Activated effector memory CD4-positive, alpha-beta T cell treated with Interleukin-2 at 50 U/mL for 16 hours (primary cell): ENCODE data around the gene ANKMY2.

ENCODE experiments used
- DNase-seq: peaks from one replicate; pipeline ENCODE4 v3.0.0-alpha.2; 2020

Gene ANKMY2

GRCh38 chr7:16657656-16658279 is 12.2 kb upstream of the ANKMY2 start:
- DNase-seq, result no peak

DNA sequence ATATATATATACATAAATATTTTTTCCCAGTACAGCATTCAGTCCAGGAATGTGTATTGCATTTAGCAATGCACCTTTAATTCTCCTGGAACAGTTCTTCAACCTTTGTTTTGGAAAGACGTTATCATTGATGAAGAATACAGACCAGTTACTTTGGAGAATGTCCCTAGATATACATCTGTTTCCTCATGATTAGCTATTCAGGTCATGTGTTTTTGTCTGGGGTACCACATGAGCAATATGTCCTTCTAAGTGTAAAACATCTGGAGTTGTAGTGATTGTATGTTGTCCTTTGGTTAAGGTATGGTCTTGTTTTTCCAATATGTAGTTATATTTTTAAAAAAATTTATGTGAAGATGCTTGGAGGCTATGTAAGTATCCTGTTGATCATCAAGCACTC is 10.6 kb upstream of the ANKMY2 start:
- no peak for DNase-seq

- DNase-seq, result no peak
Observed at GRCh38 chr7:16655394-16655793, 9.8 kb upstream of the ANKMY2 start.

GRCh38 chr7:16652888-16653287 is 7.3 kb upstream of the ANKMY2 start:
- no peak for DNase-seq

- DNase-seq, result no peak
Observed at GRCh38 chr7:16652240-16652583, 6.7 kb upstream of the ANKMY2 start.

DNA sequence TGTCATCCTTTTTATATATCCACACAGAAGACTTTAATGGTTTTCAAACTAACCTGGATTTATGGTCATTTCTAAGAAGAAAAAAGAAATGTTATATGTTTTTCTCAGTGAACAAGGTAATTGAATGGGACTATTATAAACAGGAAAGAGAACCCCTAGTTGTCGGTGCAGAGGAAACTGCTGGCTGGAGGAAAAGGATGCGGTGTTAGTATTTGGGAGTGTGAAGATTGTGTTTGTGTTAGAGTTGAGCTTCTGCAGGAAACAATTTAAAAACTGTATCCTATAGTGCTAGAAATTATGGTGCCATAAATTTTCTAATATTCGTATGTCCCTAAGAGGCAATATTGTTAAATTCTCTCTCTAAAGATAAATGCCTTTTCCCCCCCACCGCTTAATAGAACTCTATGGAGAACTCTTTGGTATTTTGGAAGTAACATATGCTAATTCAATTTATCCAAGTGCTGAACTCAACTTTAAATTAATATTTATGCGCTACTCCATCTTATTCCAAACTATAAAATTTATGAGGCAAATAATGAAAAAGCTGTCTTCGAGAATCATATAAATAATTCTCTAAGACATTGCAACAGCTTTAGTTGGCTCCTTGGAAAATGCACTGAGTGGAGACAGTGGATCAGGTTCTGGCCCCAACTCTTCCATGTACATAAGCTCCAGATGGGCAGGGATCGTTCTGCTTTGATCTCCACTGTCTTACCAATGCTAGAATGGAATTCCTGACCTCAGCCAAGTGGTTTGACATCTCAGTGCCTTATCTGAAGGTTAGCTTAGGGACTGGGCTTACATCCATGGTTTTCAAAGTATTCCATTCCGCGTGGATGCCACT is 6.1 kb upstream of the ANKMY2 start:
- DNase-seq, result no peak

DNA sequence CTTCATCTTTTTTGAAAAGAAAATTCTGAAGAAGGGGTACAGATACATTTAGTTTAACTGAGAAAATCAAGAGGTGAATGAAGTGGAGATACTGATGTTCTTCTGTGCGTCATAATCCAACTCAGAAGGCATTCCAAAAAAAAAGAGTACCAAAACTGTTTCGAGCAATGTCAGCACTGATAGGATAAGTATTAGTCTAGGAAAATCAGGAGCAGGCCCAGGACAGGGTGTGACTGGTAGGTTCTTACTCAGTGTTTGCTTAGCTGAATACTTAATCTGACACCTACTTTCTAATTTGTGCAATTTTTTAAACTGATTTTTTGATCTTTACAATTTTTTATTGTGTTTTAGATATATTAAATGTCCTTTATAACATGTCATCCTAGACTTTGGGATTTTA is 4.7 kb upstream of the ANKMY2 start:
- DNase-seq, result no peak

GRCh38 chr7:16649196-16649595 is 3.6 kb upstream of the ANKMY2 start:
- no peak for DNase-seq

GRCh38 chr7:16648551-16648950 is 3.0 kb upstream of the ANKMY2 start:
- no peak for DNase-seq

DNA sequence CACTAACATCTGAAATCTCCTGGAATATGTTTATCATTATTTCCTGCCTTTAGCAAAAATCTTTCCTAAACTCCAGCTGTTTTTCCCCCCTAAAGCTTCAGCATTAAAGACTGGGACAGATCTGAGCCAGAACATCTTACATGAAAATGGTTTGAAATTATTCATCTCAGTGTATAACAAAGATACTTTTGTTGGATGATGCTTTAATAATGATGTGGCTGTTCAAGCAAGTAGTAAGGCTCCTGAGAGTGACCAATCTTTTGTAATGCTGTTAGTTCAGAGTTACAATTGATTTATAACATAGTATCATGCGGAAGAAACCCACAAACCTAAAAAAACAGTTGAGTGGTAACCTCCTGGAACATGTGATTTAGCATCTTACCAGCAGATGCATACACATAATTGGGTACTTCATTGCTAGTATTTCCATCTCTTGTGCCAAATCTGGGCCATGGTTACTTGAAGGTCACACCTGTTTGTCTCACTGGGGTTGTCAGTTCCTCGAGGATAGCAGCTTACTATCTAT is 1.9 kb upstream of the ANKMY2 start:
- no peak for DNase-seq

DNA sequence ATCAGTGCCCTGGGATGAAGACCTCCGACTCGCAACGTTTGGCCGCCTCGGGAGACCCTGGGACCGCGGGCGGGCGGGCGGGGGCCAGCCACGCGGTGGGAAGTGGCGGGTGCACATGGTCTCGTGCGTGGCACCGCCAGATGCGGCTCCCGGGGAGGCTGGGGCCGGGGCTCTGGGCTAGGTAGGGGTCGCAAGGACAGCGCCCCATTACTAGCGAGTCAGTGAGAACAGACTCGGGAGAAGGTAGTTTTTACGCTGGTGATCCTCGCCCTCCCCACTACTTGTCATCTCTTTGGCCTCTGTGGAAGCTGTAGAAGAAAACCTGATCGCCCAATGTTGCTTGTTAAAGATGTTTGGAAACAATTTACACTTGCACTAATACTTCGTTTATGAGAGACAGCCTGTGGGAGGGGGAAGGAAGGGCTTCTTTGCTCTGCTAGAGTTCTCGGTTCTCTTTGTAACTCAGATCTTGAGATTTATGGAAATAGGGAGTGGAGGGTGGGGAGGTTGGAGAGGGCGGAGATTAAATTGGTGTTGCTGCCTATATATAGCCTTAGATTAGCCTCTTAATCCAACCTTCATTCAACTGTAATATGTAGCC is 1.0 kb upstream of the ANKMY2 start:
- no peak for DNase-seq

DNA sequence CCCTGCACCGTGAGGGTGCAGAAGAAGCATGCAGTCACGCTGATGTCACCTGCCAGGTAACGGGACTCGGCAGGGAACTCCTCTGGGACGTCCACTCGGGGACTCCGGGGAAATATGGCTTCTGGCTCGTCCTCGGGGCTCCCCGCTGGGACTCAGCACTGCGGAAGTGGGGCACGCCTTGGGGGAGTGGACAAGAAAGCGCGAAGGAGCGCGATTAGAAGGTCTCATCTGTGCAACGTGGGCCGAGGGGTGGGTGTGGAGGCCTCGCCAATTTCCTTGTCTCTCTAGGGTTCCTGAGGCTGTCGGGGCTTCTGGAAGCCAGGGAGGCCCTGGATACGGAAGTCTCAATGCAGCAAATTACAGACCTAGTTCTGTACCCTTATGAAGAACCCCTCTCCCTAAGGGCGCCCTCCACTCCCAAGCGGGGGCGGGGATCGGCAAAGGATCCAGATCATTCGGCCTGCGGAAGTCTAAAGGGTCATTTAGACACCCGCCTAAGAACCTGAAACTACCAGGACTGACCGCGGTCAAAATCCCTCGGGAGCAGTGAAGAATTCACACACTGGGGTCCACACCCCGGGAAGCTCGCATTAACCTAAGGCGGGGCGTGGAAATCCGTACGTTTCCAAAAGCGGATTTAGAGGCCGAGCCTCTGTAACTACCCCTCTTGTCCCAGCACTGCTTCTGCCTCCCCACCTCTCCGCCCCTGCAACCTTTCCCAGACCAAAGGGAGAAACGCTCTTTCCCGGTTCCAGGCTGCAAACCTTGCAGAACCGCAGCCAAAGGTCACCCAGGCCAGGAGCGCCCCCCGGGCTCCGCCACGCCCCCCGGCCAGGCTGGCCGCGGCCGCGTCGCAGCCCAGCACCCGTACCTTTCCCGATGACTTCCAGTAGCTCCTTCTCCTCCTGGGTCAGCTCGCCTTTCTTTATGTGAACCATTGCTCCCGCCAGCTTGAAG is 640 bp downstream of the ANKMY2 start:
- DNase-seq, result peak; percentile 50

- DNase-seq, result no peak
Observed at GRCh38 chr7:16644157-16644556, 1.4 kb downstream of the ANKMY2 start.

GRCh38 chr7:16638282-16639280 is 7.0 kb downstream of the ANKMY2 start:
- no peak for DNase-seq

DNA sequence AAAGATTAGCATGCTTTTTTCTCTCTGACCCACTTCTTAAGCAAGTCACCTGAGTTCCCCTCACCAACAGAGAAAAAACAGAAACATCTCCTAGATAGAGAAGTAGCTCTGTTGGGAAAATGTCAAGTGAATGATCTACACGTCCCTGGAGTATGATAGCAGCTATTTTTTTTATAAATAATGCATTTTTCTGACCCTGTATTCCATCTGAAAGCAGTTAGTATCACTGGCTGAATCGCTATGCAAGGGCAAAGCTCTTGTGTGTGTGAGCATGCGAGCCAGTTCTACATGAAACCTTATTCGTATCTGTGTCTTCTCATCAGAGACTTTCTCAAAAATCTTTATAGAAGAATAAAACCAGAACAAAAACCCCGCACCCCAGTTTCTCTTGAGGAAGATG is 8.2 kb downstream of the ANKMY2 start:
- no peak for DNase-seq

DNA sequence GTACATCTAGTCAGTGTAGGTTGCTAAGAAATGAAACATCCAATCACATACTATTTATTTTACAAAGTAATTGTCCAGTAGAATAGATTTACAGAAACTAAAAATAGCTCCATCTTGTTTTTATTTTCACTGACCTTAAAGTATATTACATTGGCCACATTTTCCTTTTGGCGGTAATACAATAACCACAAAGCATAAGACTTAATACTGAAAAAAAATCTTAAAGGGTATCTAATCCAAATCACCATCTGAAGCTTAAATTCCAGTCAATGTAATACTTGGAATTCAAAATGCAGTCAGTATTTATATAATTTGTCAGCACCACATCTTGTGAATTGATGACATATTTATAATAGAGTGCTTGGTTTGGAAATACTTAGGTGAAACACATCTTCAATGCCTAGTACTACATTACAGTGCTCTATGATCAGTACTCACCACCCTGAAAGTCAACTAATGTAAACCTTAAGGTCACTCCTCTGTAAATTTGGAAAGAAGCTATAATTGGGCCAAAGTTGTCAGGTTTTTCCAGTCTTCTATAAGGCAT is 8.9 kb downstream of the ANKMY2 start:
- DNase-seq, result no peak

DNA sequence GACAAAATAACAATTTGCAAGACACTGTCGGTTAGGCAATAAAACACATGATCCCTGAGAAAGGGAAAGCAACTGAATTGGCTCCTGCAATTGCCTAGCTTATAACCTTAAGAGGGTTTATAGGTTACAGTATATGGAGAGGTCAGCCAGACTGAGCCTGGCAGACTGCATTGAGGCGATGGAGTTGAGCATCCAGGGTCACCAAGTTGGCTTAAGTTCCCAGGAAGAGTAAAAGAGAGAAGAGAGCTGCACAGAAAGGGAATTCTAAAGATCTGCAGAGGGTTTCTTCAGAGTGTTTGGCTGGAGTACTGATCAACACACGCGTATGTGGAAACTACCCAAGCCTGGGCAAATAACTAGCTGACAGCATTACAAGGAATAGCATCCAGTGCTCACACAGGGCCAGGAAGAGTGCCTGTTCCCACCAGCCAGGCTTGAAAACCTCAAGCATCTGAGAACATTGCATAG is 11.2 kb downstream of the ANKMY2 start:
- DNase-seq, result no peak

DNA sequence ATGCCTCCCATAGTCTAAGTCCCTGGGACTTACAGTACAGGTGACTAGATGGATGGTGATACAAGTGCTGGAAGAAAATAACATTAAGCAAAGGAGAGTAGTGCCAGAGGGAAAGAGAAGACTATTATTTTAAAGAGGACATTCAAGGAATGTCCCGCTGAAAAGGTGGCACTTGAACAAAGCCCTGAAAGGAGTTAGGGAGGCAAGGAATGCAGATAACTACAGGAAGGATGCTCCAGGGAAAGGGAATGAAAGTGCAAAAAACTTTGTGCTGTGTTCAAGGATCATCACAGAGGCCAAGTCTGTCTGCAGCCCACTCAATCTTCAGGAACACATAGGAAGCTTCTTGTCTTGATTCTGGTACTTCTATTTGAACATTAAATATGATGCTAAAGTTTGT is 14.9 kb downstream of the ANKMY2 start:
- DNase-seq, result no peak

DNA sequence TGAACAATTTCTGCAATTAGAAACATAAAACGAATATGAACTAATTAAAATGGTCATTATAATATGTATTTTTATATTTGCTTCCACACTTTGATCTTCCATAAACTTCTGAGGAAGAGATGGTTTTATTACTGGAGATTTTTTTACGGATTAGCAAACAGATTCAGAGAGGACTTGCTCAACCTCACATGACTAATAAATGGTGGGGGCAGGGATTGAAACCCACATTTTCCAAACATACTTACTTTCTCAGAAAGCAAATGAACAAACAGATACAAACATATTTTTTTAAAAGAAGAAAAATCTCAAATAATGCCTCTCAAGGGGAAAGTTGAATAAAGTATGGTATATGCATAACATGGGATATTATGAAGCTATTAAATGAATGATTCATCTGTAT is 18.3 kb downstream of the ANKMY2 start:
- DNase-seq, result no peak

DNA sequence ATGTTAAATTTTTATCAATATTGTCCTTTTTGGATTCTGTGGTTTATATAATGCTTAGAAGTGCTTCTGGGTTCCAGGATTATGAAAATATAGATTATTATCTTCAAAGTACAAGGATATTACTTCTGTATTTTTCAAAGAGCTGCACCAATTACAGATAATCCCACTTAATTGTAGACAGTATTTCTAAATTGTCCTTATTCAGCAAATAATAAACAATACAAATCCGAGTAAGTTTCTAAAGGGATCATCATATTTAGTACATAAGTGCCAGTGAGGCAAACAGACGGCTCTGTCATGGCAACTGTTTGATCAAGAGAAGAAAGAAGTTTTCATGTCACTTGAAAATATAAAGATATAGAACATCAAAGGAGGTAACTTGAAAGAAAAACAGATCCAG is 19.2 kb downstream of the ANKMY2 start:
- no peak for DNase-seq

- DNase-seq, result no peak
Observed at GRCh38 chr7:16619979-16620408, 25.6 kb downstream of the ANKMY2 start.
